Measurements from ENCODE around the gene PFDN5. TPM values are rescaled to one million over a fixed set of nuclear protein-coding genes. Genes with fewer than 3 reads are reported as not detected.

PFDN5 gene
- total RNA-seq, 1 donor from 2014 or later = 444 TPM

- Mint-ChIP-seq H3K4me1 (ENCODE audit: unreplicated experiment) (peaks cover 19% of the 10 kb centered on the region), H3K27ac (ENCODE audit: unreplicated experiment) (no peak overlapping the region), H3K4me3 (ENCODE audit: unreplicated experiment) (no peak overlapping the region), H3K9me3 (ENCODE audit: unreplicated experiment) (no peaks in the 10 kb centered on the region), H3K36me3 (ENCODE audit: low read depth, unreplicated experiment) (peaks cover 8% of the 10 kb centered on the region), H3K27me3 (ENCODE audit: unreplicated experiment) (peaks cover 3% of the 10 kb centered on the region)
- TF ChIP-seq CTCF (IDR thresholded peaks at IDR 0.05; ENCODE audit: unreplicated experiment) = no peak
- DNase-seq (ENCODE audit: low spot score) = no peak
These were observed 29.6 kb upstream of the PFDN5 start for GRCh38 chr12:53265783-53266182.

DNA sequence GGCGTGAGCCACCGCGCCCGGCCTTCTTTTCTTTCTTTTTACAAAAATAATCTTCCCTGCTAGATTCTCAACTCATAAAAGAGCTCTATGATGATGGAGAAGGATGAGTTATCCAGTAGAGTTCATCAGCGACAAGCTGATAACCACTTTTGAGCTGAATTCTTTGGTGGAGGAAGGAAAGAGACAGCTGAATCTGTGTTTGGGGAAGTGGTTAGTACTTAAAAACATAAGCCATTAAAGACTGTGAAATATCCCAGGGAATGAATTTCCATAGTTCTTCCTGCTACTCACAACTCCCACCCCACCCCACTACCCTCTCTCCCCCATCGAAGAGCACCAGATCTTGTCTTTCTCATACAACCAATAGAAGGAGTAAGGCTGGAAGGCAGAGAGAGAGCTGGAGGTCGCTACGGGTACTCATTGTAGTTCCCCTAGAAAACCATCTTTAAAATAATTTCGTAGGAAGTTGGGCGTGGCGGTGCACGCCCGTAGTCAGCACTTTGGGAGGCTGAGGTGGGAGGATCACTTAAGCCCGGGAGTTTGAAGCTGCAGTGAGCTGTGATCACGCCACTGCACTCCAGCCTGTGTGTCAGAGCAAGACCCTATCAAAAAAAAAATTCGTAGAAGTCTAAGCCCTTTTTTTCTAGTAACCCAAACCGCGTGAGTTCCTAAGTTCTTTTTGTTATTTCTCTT lies 27.9 kb upstream of the PFDN5 start:
- no peak for TF ChIP-seq CTCF (IDR thresholded peaks at IDR 0.05; ENCODE audit: unreplicated experiment)
- Mint-ChIP-seq H3K27ac (ENCODE audit: unreplicated experiment) (no peak overlapping the region), H3K36me3 (ENCODE audit: low read depth, unreplicated experiment) (peaks cover 13% of the 10 kb centered on the region), H3K4me3 (ENCODE audit: unreplicated experiment) (peak overlapping the region; percentile 98), H3K9me3 (ENCODE audit: unreplicated experiment) (no peaks in the 10 kb centered on the region), H3K27me3 (ENCODE audit: unreplicated experiment) (peaks cover 5% of the 10 kb centered on the region), H3K4me1 (ENCODE audit: unreplicated experiment) (peaks cover 19% of the 10 kb centered on the region)
- no peak for DNase-seq (ENCODE audit: low spot score)

DNA sequence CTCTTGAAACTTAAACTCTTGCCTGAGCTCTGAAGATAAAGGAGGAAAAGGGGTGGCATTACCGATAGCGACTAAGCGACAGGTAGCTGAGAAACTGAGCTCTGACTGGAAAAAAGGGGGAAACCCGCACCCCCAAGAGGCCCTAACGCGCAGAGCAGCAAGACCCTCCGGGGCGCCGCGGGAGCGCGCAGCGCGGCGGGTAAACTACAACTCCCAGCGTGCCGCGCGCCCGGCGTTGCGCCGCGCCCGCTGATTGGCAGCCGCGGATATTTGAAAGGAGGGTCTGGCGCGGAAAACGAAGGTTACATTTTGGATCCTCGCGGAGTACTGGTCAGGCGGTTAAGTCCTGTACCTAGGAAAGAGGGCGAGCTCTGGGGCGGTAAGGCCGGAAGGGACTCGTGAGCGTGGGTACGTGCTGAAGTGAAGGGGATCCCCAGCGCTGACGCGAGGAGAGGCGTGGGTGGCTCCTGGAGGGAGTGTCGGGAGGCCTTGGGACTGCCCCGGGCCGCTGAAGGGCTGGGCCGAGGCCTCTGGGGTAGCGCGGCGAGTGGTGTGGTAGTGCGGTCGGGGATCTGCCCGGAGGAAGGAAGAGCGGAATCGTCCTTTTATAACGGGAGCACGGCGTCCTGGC lies 27.2 kb upstream of the PFDN5 start, which contains the start of gene ESPL1:
ESPL1 (plus strand) TSS at position 301 of the 631 bp plus-strand sequence. CDS start 468 bp downstream, outside the sequence.
- H3K27me3 Mint-ChIP-seq (ENCODE audit: unreplicated experiment) = peaks cover 5% of the 10 kb centered on the region
- no peak within 1 kb of the TSS for H3K27ac Mint-ChIP-seq (ENCODE audit: unreplicated experiment)
- peaks cover 19% of the 10 kb centered on the region for H3K4me1 Mint-ChIP-seq (ENCODE audit: unreplicated experiment)
- DNase-seq (ENCODE audit: low spot score) = peak; percentile 67
- H3K9me3 Mint-ChIP-seq (ENCODE audit: unreplicated experiment) = no peaks in the 10 kb centered on the region
- TF ChIP-seq CTCF (IDR thresholded peaks at IDR 0.05; ENCODE audit: unreplicated experiment) = no peak
- H3K4me3 Mint-ChIP-seq (ENCODE audit: unreplicated experiment) = peak within 1 kb of the TSS; percentile 98
- H3K36me3 Mint-ChIP-seq (ENCODE audit: low read depth, unreplicated experiment) = peaks cover 13% of the 10 kb centered on the region

DNA sequence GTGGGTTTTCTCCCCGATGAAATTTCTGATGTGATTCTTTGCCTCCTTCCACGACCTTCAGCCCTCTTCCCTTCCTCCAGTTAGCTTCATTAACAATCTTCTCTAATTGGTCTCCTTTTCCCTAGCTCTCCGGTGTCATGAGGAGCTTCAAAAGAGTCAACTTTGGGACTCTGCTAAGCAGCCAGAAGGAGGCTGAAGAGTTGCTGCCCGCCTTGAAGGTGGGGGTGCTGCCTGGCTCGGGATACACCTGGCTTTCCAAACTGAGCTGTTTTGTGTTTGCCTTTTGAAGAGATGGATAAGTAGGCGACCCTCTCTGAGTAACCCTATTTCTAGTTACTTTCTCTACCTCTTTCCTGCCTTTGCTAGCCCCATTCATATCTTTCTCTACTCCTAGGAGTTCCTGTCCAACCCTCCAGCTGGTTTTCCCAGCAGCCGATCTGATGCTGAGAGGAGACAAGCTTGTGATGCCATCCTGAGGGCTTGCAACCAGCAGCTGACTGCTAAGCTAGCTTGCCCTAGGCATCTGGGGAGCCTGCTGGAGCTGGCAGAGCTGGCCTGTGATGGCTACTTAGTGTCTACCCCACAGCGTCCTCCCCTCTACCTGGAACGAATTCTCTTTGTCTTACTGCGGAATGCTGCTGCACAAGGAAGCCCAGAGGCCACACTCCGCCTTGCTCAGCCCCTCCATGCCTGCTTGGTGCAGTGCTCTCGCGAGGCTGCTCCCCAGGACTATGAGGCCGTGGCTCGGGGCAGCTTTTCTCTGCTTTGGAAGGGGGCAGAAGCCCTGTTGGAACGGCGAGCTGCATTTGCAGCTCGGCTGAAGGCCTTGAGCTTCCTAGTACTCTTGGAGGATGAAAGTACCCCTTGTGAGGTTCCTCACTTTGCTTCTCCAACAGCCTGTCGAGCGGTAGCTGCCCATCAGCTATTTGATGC lies 26.4 kb upstream of the PFDN5 start:
- peak overlapping the region; percentile 98 for H3K4me3 Mint-ChIP-seq (ENCODE audit: unreplicated experiment)
- no peak for TF ChIP-seq CTCF (IDR thresholded peaks at IDR 0.05; ENCODE audit: unreplicated experiment)
- H3K27me3 Mint-ChIP-seq (ENCODE audit: unreplicated experiment) = peaks cover 5% of the 10 kb centered on the region
- no peaks in the 10 kb centered on the region for H3K9me3 Mint-ChIP-seq (ENCODE audit: unreplicated experiment)
- H3K27ac Mint-ChIP-seq (ENCODE audit: unreplicated experiment) = no peak overlapping the region
- H3K36me3 Mint-ChIP-seq (ENCODE audit: low read depth, unreplicated experiment) = peaks cover 13% of the 10 kb centered on the region
- H3K4me1 Mint-ChIP-seq (ENCODE audit: unreplicated experiment) = peaks cover 19% of the 10 kb centered on the region
- no peak for DNase-seq (ENCODE audit: low spot score)

Data from endothelial cell (in vitro differentiated cells).